GM12872 (cell line): Measurements from ENCODE around the gene GATB.

Experiments
- TF ChIP-seq, protein P1 (sequence below): IDR thresholded peaks from 3 replicates; pipeline ENCODE4 v1.5.1; 2011; ENCODE audit warnings: low read depth, mild to moderate bottlenecking, low read length, moderate library complexity; ENCODE audit not compliant: insufficient read depth

GATB gene

DNA sequence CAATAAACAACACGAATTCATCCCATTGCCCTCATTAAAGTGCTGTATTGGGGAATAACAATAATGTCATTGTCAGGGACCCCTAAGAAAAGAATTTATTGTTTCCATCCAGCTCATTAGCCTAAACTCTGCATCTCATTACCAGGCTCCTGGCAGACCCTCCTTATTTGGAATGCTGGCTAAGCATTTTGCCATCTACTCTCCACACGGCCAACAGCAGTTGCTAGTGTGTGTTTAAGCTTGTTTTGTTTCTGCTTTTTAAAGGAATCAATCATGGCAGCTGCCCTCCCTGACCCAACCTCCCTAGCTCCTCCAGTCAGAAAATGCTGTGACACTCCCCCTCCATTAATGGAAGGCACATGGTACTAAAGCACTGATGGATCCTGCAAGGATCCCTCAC is 43.5 kb downstream of the GATB start:
- TF ChIP-seq, protein P1, sequence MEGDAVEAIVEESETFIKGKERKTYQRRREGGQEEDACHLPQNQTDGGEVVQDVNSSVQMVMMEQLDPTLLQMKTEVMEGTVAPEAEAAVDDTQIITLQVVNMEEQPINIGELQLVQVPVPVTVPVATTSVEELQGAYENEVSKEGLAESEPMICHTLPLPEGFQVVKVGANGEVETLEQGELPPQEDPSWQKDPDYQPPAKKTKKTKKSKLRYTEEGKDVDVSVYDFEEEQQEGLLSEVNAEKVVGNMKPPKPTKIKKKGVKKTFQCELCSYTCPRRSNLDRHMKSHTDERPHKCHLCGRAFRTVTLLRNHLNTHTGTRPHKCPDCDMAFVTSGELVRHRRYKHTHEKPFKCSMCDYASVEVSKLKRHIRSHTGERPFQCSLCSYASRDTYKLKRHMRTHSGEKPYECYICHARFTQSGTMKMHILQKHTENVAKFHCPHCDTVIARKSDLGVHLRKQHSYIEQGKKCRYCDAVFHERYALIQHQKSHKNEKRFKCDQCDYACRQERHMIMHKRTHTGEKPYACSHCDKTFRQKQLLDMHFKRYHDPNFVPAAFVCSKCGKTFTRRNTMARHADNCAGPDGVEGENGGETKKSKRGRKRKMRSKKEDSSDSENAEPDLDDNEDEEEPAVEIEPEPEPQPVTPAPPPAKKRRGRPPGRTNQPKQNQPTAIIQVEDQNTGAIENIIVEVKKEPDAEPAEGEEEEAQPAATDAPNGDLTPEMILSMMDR = no peak

DNA sequence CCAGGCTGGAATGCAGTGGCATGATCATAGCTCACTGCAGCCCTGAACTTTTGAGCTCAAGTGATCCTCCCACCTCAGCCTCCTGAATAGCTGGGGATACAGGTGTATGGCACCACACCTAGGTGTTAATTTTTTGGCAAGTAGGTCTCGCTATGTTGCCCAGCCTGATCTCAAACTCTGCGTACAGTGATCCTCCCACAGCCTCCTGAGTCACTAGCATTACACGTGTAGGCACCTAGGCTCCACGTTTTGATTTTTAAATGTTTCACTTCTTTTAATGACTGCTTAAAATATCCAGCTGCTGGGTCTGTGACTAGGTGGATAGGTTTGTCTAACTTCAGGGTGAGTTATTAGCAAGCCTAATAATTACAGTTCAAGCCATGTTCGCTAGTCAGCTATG is 44.5 kb downstream of the GATB start:
- TF ChIP-seq, protein P1 = no peak

GRCh38 chr4:151715881-151716280 is 44.9 kb downstream of the GATB start:
- TF ChIP-seq, protein P1 = no peak

- TF ChIP-seq, protein P1 = no peak
Observed at GRCh38 chr4:151712777-151713176, 48.0 kb downstream of the GATB start.

DNA sequence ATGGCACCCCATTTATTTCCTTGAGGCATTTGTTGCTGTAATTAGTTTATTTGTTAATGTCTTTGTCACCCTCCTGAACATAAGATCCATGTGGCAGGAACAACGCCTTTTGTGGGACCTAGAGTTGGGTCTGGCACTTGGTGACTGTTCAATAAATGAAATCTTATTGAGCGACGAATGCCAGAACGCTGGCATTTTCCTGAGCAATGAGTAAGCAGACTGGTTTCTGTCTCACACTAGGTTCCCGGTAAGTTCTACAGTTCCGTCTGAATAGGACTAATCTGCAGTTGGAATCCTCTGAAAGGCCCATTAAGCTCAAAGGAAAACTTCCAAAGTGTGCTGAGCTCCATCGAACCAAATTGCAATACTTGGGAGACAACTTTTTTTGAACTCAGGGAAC is 49.2 kb downstream of the GATB start:
- TF ChIP-seq, protein P1 = no peak

DNA sequence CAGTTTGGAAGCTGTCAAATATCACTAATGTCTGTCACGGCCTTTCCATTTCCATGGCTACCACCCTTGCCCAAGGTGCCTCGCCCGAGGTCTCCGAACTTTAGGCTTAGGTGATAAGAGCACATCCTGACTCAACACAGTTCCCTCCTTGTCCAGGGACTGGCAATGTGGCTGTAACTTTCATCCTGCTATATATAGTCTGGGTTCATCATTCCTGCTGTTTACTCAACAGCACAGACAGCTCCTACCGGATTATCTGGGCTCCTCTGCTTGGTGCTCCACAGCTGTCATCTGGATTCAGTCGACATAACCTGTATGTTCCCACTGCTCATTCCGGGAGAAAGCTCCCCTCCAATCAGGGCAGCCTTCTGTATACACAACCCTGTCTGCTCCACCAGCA is 51.2 kb downstream of the GATB start:
- TF ChIP-seq, protein P1 = no peak

DNA sequence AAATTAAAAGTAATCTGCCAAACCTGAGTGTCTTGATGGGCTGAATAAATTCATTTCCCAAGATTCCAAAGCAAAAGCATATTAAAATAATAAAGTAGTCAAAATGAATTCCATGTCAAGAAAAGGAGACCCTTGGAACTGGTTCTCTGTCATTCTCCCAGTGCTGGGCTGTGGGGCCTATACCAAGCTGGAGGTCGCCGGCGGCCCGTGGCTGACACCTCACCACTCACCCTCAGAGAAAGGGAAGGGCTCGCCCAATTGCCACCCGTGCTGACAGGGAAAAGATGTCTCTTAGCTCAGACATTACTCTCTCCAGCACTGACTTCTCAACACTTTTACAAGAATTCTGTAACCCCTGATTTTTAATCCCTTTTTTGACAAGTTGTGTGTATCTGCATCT is 51.7 kb downstream of the GATB start:
- TF ChIP-seq, protein P1 = no peak

DNA sequence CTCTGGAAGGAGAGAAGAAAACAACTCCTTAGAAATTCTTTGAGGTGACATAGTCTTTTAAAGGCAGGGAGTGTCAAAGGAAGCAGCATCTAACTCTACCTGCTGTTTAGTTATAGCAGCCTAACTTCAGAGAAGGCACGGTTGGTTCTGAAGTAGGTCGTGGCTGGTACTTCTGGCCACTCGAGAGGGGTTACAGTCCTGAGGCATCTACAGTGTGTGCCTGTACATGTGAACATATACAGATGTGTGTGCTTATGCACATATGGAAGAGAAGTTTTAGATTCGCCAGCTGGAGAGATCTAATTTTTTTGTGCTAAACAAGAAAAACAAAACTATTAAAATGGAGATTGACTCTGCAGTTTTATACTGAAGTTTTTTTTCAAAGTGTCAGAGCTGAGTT is 52.7 kb downstream of the GATB start:
- TF ChIP-seq, protein P1 = no peak
